ENCODE measurements around the gene BRWD1.

- TF ChIP-seq POLR2A (IDR thresholded peaks at IDR 0.05; ENCODE audit: low read depth, low read length) = no peak
- TF ChIP-seq POLR2AphosphoS5 (IDR thresholded peaks at IDR 0.05; ENCODE audit: low read depth, low read length) = no peak
These were observed 162.6 kb downstream of the BRWD1 start for GRCh38 chr21:39150877-39151276.
